Measurements from ENCODE around the gene PALD1.

PALD1 gene

GRCh38 chr10:70575874-70576802 is 97.6 kb downstream of the PALD1 start:
- peak; percentile 70 for DNase-seq

- no peak for DNase-seq
Observed at GRCh38 chr10:70576803-70577517, 98.4 kb downstream of the PALD1 start.

- peak; percentile 21 for DNase-seq
Observed at GRCh38 chr10:70578371-70578947, 99.9 kb downstream of the PALD1 start.

- DNase-seq, result peak; percentile 9
Observed at GRCh38 chr10:70579234-70580002, 100.9 kb downstream of the PALD1 start.

GRCh38 chr10:70581176-70581575 is 102.6 kb downstream of the PALD1 start:
- DNase-seq, result peak; percentile 6

- no peak for DNase-seq
Observed at GRCh38 chr10:70582793-70583668, 104.5 kb downstream of the PALD1 start.

- no peak for DNase-seq
Observed at GRCh38 chr10:70583669-70584037, 105.1 kb downstream of the PALD1 start.

- DNase-seq, result no peak
Observed at GRCh38 chr10:70584366-70584765, 105.8 kb downstream of the PALD1 start.

GRCh38 chr10:70584909-70585544 is 106.5 kb downstream of the PALD1 start:
- peak; percentile 76 for DNase-seq

- no peak for DNase-seq
Observed at GRCh38 chr10:70585578-70586169, 107.1 kb downstream of the PALD1 start.

- no peak for DNase-seq
Observed at GRCh38 chr10:70586348-70586930, 107.9 kb downstream of the PALD1 start.

- no peak for DNase-seq
Observed at GRCh38 chr10:70587045-70587658, 108.6 kb downstream of the PALD1 start.

GRCh38 chr10:70588255-70588654 is 109.7 kb downstream of the PALD1 start:
- DNase-seq, result no peak

GRCh38 chr10:70588859-70589570 is 110.4 kb downstream of the PALD1 start:
- no peak for DNase-seq

GRCh38 chr10:70589762-70590654 is 111.4 kb downstream of the PALD1 start:
- peak; percentile 75 for DNase-seq

GRCh38 chr10:70590655-70591416 is 112.3 kb downstream of the PALD1 start:
- no peak for DNase-seq

- no peak for DNase-seq
Observed at GRCh38 chr10:70592186-70592735, 113.7 kb downstream of the PALD1 start.

All from left hindlimb (tissue), 1 donor.